ENCODE measurements around the gene SH2D1B. TPM values are rescaled to one million over a fixed set of nuclear protein-coding genes. Genes with fewer than 3 reads are reported as not detected.

Gene SH2D1B
- total and polyA plus RNA-seq, 2 experiments from 2014 or later: not detected

DNA sequence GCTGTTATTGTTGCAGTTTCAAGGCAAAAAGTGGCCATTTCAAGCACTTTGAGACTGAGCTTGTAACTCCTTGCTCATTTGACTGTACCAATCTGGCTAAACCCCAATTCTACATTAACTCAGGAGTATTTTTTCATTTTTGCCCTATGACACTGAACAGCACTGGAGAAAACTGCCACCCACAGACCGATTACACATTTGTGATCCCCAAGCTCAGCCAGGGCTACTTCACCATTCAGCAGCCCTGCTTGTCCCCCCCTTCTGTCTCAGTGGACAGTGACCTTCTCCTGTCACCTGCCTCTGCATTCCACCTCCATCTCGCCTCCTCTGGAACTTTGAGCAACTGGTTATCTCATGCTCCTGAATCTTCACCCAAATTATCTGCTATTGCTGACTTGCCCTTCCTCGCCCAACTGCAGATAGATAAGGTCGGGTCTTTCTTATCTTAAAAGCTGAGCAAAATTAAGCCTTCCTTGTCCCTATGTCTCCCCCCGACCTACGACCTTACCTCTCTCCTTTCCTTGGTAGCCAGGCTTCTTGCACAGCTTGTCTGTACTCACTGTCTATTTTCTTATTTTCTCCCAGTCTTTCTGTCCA is 60.6 kb downstream of the SH2D1B start:
- ATAC-seq: no peak
- Histone ChIP-seq H3K79me2 (replicated peaks; ENCODE audit: insufficient read depth) (no peaks in the 10 kb centered on the region), H3K4me3 (no peak overlapping the region), H4K20me1 (replicated peaks; ENCODE audit: insufficient read depth) (no peaks in the 10 kb centered on the region), H3K4me1 (ENCODE audit: insufficient read depth) (peaks cover 9% of the 10 kb centered on the region; the same call in 1 of the 2 replicates), H3K27me3 (ENCODE audit: insufficient read depth) (no peaks in the 10 kb centered on the region), H3K27ac (ENCODE audit: low read depth) (no peak overlapping the region), H3K36me3 (ENCODE audit: insufficient read depth) (no peaks in the 10 kb centered on the region), H3F3A (replicated peaks; ENCODE audit: low read depth) (no peaks in the 10 kb centered on the region), H3K4me2 (no peak overlapping the region), H2AFZ (no peak overlapping the region), H3K9me2 (ENCODE audit: insufficient read depth) (no peaks in the 10 kb centered on the region)
- Mint-ChIP-seq H3K4me1 (peaks cover 23% of the 10 kb centered on the region), H3K4me3 (no peak overlapping the region), H3K36me3 (ENCODE audit: low read depth) (peaks cover 17% of the 10 kb centered on the region), H3K9me3 (no peaks in the 10 kb centered on the region), H3K27ac (no peak overlapping the region; the same call in 1 of the 2 replicates), H3K27me3 (ENCODE audit: insufficient read depth, low read depth, poor library complexity) (peaks cover 6% of the 10 kb centered on the region)
- no peak for DNase-seq (ENCODE audit: low spot score)
- TF ChIP-seq CREB1 (CRISPR knock-in tag; IDR thresholded peaks at IDR 0.05; ENCODE audit: low read depth) (no peak), NANOG (IDR thresholded peaks at IDR 0.05; ENCODE audit: borderline replicate concordance) (no peak), POLR2AphosphoS5 (IDR thresholded peaks at IDR 0.05; ENCODE audit: low read depth) (no peak), STAT1 (IDR thresholded peaks at IDR 0.05; ENCODE audit: unreplicated experiment) (no peak), EZH2 (IDR thresholded peaks at IDR 0.05; ENCODE audit: low read depth, unreplicated experiment) (no peak), ETS1 (IDR thresholded peaks at IDR 0.05) (no peak), REST (IDR thresholded peaks at IDR 0.05; ENCODE audit: unreplicated experiment) (no peak), JUNB (IDR thresholded peaks at IDR 0.05; ENCODE audit: unreplicated experiment) (no peak), ZNF114 (CRISPR knock-in tag; IDR thresholded peaks at IDR 0.05) (no peak), ZNF331 (CRISPR knock-in tag; IDR thresholded peaks at IDR 0.05; ENCODE audit: low read depth) (no peak)
- TF ChIP-seq, protein P1, sequence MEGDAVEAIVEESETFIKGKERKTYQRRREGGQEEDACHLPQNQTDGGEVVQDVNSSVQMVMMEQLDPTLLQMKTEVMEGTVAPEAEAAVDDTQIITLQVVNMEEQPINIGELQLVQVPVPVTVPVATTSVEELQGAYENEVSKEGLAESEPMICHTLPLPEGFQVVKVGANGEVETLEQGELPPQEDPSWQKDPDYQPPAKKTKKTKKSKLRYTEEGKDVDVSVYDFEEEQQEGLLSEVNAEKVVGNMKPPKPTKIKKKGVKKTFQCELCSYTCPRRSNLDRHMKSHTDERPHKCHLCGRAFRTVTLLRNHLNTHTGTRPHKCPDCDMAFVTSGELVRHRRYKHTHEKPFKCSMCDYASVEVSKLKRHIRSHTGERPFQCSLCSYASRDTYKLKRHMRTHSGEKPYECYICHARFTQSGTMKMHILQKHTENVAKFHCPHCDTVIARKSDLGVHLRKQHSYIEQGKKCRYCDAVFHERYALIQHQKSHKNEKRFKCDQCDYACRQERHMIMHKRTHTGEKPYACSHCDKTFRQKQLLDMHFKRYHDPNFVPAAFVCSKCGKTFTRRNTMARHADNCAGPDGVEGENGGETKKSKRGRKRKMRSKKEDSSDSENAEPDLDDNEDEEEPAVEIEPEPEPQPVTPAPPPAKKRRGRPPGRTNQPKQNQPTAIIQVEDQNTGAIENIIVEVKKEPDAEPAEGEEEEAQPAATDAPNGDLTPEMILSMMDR (conservative IDR thresholded peaks at IDR 0.05; ENCODE audit: low read depth in 2 of 2): no peak
